Measurements from ENCODE around the gene WNT1.

Gene WNT1

GRCh38 chr12:49028666-49029275 is 50.6 kb downstream of the WNT1 start:
- no peak for DNase-seq (ENCODE audit: low spot score)

- no peak for DNase-seq (ENCODE audit: low spot score)
Observed at GRCh38 chr12:49030119-49030518, 52.0 kb downstream of the WNT1 start.

DNA sequence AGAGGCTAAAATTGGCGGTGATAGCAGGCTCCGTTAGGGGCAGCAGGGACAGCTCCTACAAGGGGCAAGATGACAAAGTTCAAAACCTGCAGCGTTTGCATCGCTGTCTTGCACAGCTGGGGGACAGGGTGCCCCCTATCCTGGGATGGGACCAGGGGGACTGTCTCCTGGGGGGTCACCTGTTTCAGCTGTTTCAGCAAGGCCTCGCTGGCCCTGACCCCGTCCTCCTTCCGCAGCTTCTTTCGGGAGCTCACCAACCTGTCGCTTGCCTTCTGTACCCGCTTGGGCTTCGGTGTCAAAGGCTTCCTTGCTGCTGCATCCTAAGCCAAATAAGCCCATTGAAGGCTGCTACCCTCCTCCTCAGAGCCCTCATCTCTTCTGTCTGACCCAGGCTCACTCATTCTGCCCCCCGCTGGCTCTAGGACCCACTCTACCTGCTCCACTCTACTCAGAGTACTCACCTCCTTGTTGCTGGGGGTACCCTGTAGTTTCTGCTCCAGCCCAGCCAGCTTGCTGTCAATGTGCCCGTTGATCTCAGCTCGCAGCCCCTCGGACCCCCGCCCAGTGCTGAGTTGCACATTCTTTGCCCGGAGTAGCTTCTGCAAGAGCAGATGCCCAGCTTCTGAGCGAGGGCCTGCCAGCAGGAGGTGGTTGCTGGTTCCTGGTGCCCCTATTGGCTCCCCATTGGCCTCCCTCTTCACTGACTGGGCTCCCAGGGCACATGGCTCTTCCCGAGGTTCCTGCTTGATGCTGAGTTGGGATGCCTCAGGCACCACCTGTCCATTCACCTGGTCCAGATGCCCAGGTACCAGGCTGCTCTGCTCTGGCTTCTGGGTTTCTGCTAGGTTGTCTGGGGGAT is 52.8 kb downstream of the WNT1 start:
- DNase-seq (ENCODE audit: low spot score) = no peak

- DNase-seq (ENCODE audit: low spot score) = no peak
Observed at GRCh38 chr12:49031573-49032161, 53.5 kb downstream of the WNT1 start.
